Esophagus muscularis mucosa (tissue), 4 donors: Measurements from ENCODE around the gene OR2V1. TPM values are rescaled to one million over a fixed set of nuclear protein-coding genes. Genes with fewer than 3 reads are reported as not detected.
"Not testable (repeated sequence)": the region's sequence is repeated elsewhere in the genome, so short reads cannot be mapped to it uniquely, and the experiment has no call there.

Experiments
- DNase-seq: peaks from one replicate; pipeline ENCODE4 v3.0.0-alpha.2; 2017; ENCODE audit errors: extremely low spot score
- H3K27ac ChIP-seq, 4 donors: fragments of 200-600 bp; sonication (generic); replicated peaks in 1 of 4; 1 replicate in 3 of 4; 2 replicates in 1 of 4; pipeline ENCODE4 v1.5.1; 2016 to 2019; ENCODE audit warnings: mild to moderate bottlenecking in 1 of 4
- H3K27me3 ChIP-seq, 4 donors: fragments of 200-600 bp; sonication (generic); one replicate each; pipeline versions ENCODE4 v1.5.1 to v1.6.0; 2016 to 2019
- H3K36me3 ChIP-seq, 4 donors: fragments of 200-600 bp; sonication (generic); one replicate each; pipeline ENCODE4 v1.5.1; 2016 to 2019
- H3K4me1 ChIP-seq, 4 donors: fragments of 200-600 bp; sonication (generic); one replicate each; pipeline ENCODE4 v1.5.1; 2016 to 2019
- H3K4me3 ChIP-seq, 4 donors: fragments of 200-600 bp; sonication (generic); 1 replicate in 2 of 4; 2 replicates in 2 of 4; pipeline ENCODE4 v1.5.1; 2016 to 2019; ENCODE audit warnings: mild to moderate bottlenecking in 4 of 4, moderate library complexity in 1 of 4
- H3K9me3 ChIP-seq, 4 donors: fragments of 200-600 bp; sonication (generic); 1 replicate in 3 of 4; 2 replicates in 1 of 4; pipeline ENCODE4 v1.5.1; 2016 to 2019
- EP300 ChIP-seq: sonication (generic); formaldehyde crosslinking; IDR thresholded peaks from one replicate; pipeline ENCODE4 v1.6.1; 2017; ENCODE audit warnings: antibody characterized with exemption
- POLR2A ChIP-seq: fragments of 450-650 bp; IDR thresholded peaks from one replicate; pipeline ENCODE4 v1.6.1; 2017; ENCODE audit warnings: antibody characterized with exemption, moderate library complexity, mild to moderate bottlenecking, low read depth
- POLR2AphosphoS5 ChIP-seq, 2 donors: sonication (generic); formaldehyde crosslinking; IDR thresholded peaks; one replicate each; pipeline ENCODE4 v1.6.1; 2017; ENCODE audit warnings: antibody characterized with exemption in 2 of 2
- WGBS: methylation state at CpG from one replicate; pipeline ENCODE4 v1.1.5; 2018; 5-methylcytosine and 5-hydroxymethylcytosine counted together
- intact Hi-C: fragments of 100-400 bp; cut with DNase I; formaldehyde crosslinking; loops from one replicate; pipeline ENCODE4 v1.15.1; 2023
- total RNA-seq, 4 donors: library from RNA; depleted of rRNA; stranded (reverse); fragments of >200 nt; gene quantifications; one replicate each; pipeline versions ENCODE4 v1.1.0 to v1.2.1, GENCODE V29; 2016
- TF ChIP-seq, protein P1 (sequence below), 3 experiments: fragments of 200-600 bp in 2 of 3; fragments of 450-650 bp in 1 of 3; sonication (generic) in 2 of 3; IDR thresholded peaks; one replicate each; pipeline ENCODE4 v1.5.1; 2017 to 2019; ENCODE audit warnings: antibody characterized with exemption in 3 of 3, mild to moderate bottlenecking in 2 of 3, moderate library complexity in 1 of 3

The OR2V1 gene, protein sequence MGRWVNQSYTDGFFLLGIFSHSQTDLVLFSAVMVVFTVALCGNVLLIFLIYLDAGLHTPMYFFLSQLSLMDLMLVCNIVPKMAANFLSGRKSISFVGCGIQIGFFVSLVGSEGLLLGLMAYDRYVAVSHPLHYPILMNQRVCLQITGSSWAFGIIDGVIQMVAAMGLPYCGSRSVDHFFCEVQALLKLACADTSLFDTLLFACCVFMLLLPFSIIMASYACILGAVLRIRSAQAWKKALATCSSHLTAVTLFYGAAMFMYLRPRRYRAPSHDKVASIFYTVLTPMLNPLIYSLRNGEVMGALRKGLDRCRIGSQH
- not detected for total RNA-seq

GRCh38 chr5:181130832-181131496, at the start of gene OR2V1:
Gene OR2V1, minus strand, starts transcription at chr5:181131169. Its CDS starts 5,865 bp downstream, at chr5:181125304.
- Histone ChIP-seq H3K9me3 (peaks cover 0 to 2% (median 0%) of the 10 kb centered on the region in 4 donors), H3K27me3 (peaks cover 0 to 65% (median 0%) of the 10 kb centered on the region in 4 donors), H3K4me1 (no peaks in the 10 kb centered on the region), H3K4me3 (no peak within 1 kb of the TSS), H3K36me3 (no peaks in the 10 kb centered on the region), H3K27ac (no peak within 1 kb of the TSS)
- no peak for DNase-seq
- intact Hi-C loops = no loop called here
- no peak for TF ChIP-seq POLR2A
- no peak for TF ChIP-seq POLR2AphosphoS5 (IDR thresholded peaks at IDR 0.05)
- TF ChIP-seq EP300 = no peak
- TF ChIP-seq, protein P1, sequence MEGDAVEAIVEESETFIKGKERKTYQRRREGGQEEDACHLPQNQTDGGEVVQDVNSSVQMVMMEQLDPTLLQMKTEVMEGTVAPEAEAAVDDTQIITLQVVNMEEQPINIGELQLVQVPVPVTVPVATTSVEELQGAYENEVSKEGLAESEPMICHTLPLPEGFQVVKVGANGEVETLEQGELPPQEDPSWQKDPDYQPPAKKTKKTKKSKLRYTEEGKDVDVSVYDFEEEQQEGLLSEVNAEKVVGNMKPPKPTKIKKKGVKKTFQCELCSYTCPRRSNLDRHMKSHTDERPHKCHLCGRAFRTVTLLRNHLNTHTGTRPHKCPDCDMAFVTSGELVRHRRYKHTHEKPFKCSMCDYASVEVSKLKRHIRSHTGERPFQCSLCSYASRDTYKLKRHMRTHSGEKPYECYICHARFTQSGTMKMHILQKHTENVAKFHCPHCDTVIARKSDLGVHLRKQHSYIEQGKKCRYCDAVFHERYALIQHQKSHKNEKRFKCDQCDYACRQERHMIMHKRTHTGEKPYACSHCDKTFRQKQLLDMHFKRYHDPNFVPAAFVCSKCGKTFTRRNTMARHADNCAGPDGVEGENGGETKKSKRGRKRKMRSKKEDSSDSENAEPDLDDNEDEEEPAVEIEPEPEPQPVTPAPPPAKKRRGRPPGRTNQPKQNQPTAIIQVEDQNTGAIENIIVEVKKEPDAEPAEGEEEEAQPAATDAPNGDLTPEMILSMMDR (IDR thresholded peaks at IDR 0.05) = no peak
- WGBS = 69% methylated on average over 14 of the region's 14 CpGs

DNA sequence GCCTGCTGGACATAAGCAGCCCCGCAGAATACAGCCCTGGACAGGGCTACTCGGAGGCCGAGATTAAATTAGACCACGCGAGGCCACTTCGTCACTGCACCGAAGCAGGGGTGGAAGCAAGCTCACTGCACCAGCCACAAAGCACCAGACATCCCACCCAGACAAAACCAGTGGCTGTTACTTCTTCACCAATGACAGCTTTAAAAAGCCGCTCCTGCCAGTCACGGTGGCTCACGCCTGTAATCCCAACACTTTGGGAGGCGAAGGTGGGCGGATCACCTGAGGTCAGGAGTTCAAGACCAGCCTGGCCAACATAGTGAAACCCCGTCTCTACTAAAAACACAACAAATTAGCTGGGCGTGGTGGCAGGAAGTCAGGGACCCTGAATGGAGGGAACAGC, 46.6 kb upstream of the OR2V1 start:
- DNase-seq, H3K36me3 ChIP-seq, intact Hi-C loops, H3K4me3 ChIP-seq, H3K9me3 ChIP-seq, H3K27ac ChIP-seq: not testable (repeated sequence)
- Histone ChIP-seq H3K4me1 (peaks cover 0 to 27% (median 10%) of the 10 kb centered on the region in 4 donors), H3K27me3 (peaks cover 0 to 51% (median 24%) of the 10 kb centered on the region in 4 donors)
- 71% methylated on average over 10 of the region's 14 CpGs for WGBS

GRCh38 chr5:181176254-181176952, 45.4 kb upstream of the OR2V1 start:
- H3K27me3 ChIP-seq = peaks cover 0 to 62% (median 30%) of the 10 kb centered on the region in 4 donors
- TF ChIP-seq, protein P1 (IDR thresholded peaks at IDR 0.05) = no peak
- TF ChIP-seq POLR2A (no peak), EP300 (no peak), POLR2AphosphoS5 (IDR thresholded peaks at IDR 0.05) (no peak)

GRCh38 chr5:181173420-181174342, 42.7 kb upstream of the OR2V1 start:
- no peak for TF ChIP-seq POLR2A
- TF ChIP-seq, protein P1 (IDR thresholded peaks at IDR 0.05) = no peak
- peaks cover 0 to 28% (median 16%) of the 10 kb centered on the region in 4 donors for H3K4me1 ChIP-seq
- no peaks in the 10 kb centered on the region for H3K9me3 ChIP-seq
- WGBS = 4% methylated on average over 45 of the region's 50 CpGs
- H3K27ac ChIP-seq = no peak overlapping the region
- peaks cover 7 to 90% (median 55%) of the 10 kb centered on the region in 4 donors for H3K27me3 ChIP-seq
- DNase-seq = no peak
- no peak overlapping the region for H3K4me3 ChIP-seq
- intact Hi-C loops = no loop called here
- no peaks in the 10 kb centered on the region for H3K36me3 ChIP-seq

More at GRCh38 chr5:181176254-181176952, 45.4 kb upstream of the OR2V1 start:
- Histone ChIP-seq H3K9me3 (no peaks in the 10 kb centered on the region), H3K4me1 (peaks cover 0 to 18% (median 11%) of the 10 kb centered on the region in 4 donors), H3K27ac (no peak overlapping the region), H3K4me3 (no peak overlapping the region), H3K36me3 (no peaks in the 10 kb centered on the region)
- DNase-seq = no peak
- WGBS = 67% methylated on average over 3 of the region's 3 CpGs
- intact Hi-C loops = no loop called here
